CD4-positive, alpha-beta memory T cell (primary cell): ENCODE measurements around the gene CAV1. TPM values are rescaled to one million over a fixed set of nuclear protein-coding genes. Genes with fewer than 3 reads are reported as not detected.

Source experiments
- CTCF ChIA-PET: fragments of 350-600 bp; sonication (Branson Sonifier 250); formaldehyde crosslinking; loops from one replicate; lab custom pipeline; 2021; ENCODE audit warnings: inconsistent platforms; ENCODE audit not compliant: partially characterized antibody; lab: Charles Lee
- POLR2A ChIA-PET: fragments of 350-600 bp; sonication (Branson Sonifier 250); formaldehyde crosslinking; loops from one replicate; lab custom pipeline; 2021; ENCODE audit not compliant: partially characterized antibody; lab: Charles Lee
- DNase-seq, 5 donors: peaks; one replicate each; pipeline versions ENCODE4 v3.0.0 to v3.0.0-alpha.2; 2020 to 2022; ENCODE audit warnings: mixed read lengths in 1 of 5
- H3K27ac ChIP-seq: one replicate; pipeline ENCODE4 v1.7.0; 2013; ENCODE audit warnings: low read depth, low read length
- H3K27me3 ChIP-seq: 2 replicates; pipeline ENCODE4 v1.7.0; 2013; ENCODE audit warnings: mild to moderate bottlenecking, low read length, moderate library complexity; ENCODE audit not compliant: insufficient read depth
- H3K36me3 ChIP-seq: 2 replicates; pipeline ENCODE4 v1.7.0; 2013; ENCODE audit warnings: mild to moderate bottlenecking, low read length, moderate library complexity; ENCODE audit not compliant: insufficient read depth
- H3K4me1 ChIP-seq: 2 replicates; pipeline ENCODE4 v1.7.0; 2013; ENCODE audit warnings: mild to moderate bottlenecking, low read length, moderate library complexity; ENCODE audit not compliant: insufficient read depth
- H3K4me3 ChIP-seq, 2 donors: one replicate each; pipeline ENCODE4 v1.7.0; 2013; ENCODE audit warnings: low read length in 2 of 2, mild to moderate bottlenecking in 1 of 2
- H3K9me3 ChIP-seq, 2 donors: one replicate each; pipeline ENCODE4 v1.7.0; 2013; ENCODE audit warnings: low read length in 2 of 2, control low read depth in 1 of 2; ENCODE audit not compliant: control insufficient read depth in 1 of 2
- H3K27ac Mint-ChIP-seq, 7 donors: one replicate each; pipeline ENCODE4 v1.8.0; 2020 to 2021; ENCODE audit warnings: mixed read lengths in 7 of 7, mild to moderate bottlenecking in 6 of 7, inconsistent platforms in 3 of 7, moderate library complexity in 3 of 7
- H3K27me3 Mint-ChIP-seq, 2 donors: one replicate each; pipeline ENCODE4 v1.8.0; 2020 to 2021; ENCODE audit warnings: mixed read lengths in 2 of 2
- H3K36me3 Mint-ChIP-seq, 2 donors: one replicate each; pipeline ENCODE4 v1.8.0; 2020 to 2021; ENCODE audit warnings: mixed read lengths in 2 of 2, inconsistent platforms in 1 of 2, mild to moderate bottlenecking in 1 of 2
- H3K4me1 Mint-ChIP-seq, 4 donors: one replicate each; pipeline ENCODE4 v1.8.0; 2020 to 2021; ENCODE audit warnings: mixed read lengths in 4 of 4, mild to moderate bottlenecking in 1 of 4
- H3K4me3 Mint-ChIP-seq, 8 donors: one replicate each; pipeline ENCODE4 v1.8.0; 2020 to 2021; ENCODE audit warnings: mixed read lengths in 8 of 8, mild to moderate bottlenecking in 7 of 8, moderate library complexity in 6 of 8, inconsistent platforms in 3 of 8
- H3K9me3 Mint-ChIP-seq, 8 donors: one replicate each; pipeline ENCODE4 v1.8.0; 2020 to 2021; ENCODE audit warnings: mixed read lengths in 8 of 8, mild to moderate bottlenecking in 5 of 8, inconsistent platforms in 3 of 8, moderate library complexity in 1 of 8
- intact Hi-C: fragments of 100-400 bp; cut with micrococcal nuclease; formaldehyde crosslinking; loops from one replicate; pipeline ENCODE4 v1.15.1; 2023
- polyA plus RNA-seq, 2 donors: library from polyadenylated mRNA; unstranded; fragments of 300-500 nt; fragmentation: Illumina TruSeq; gene quantifications; one replicate each; pipeline ENCODE4 v1.2.3, GENCODE V29; 2021
- total RNA-seq, 2 experiments: library from RNA; stranded (reverse); gene quantifications; one replicate each; pipeline ENCODE4 v1.2.3, GENCODE V29; 2021

The CAV1 gene
- total and polyA plus RNA-seq, 4 experiments from 2014 or later = not detected

GRCh38 chr7:116505278-116505677 is 19.6 kb upstream of the CAV1 start:
- H3K36me3 ChIP-seq = no peaks in the 10 kb centered on the region
- intact Hi-C loops = no loop called here
- Mint-ChIP-seq H3K27ac (no peak overlapping the region), H3K4me1 (peaks cover 5 to 7% (median 6%) of the 10 kb centered on the region in 4 donors), H3K4me3 (no peak overlapping the region), H3K27me3 (peaks cover 24 to 29% of the 10 kb centered on the region in 2 donors), H3K36me3 (no peaks in the 10 kb centered on the region), H3K9me3 (peaks cover 0 to 6% (median 0%) of the 10 kb centered on the region in 8 donors)
- peaks cover 13% of the 10 kb centered on the region for H3K27me3 ChIP-seq
- H3K27ac ChIP-seq = no peak overlapping the region
- CTCF ChIA-PET = interaction anchor here (1.4 kb wide), 1 partner anchor 21 kb away, joined by 6 read pairs; no protein-coding TSS in a partner anchor
- no peak overlapping the region for H3K4me3 ChIP-seq
- no peaks in the 10 kb centered on the region for H3K9me3 ChIP-seq
- DNase-seq = no peak
- POLR2A ChIA-PET = no interaction called here
- peaks cover 6% of the 10 kb centered on the region for H3K4me1 ChIP-seq

GRCh38 chr7:116505823-116506222 is 19.0 kb upstream of the CAV1 start:
- Histone ChIP-seq H3K4me1 (peaks cover under 1% of the 10 kb centered on the region), H3K4me3 (no peak overlapping the region), H3K27ac (no peak overlapping the region), H3K9me3 (no peaks in the 10 kb centered on the region), H3K27me3 (peaks cover 8% of the 10 kb centered on the region), H3K36me3 (no peaks in the 10 kb centered on the region)
- H3K4me3 Mint-ChIP-seq = no peak overlapping the region
- ChIA-PET POLR2A (no interaction called here), CTCF (no interaction called here)
- peaks cover 0 to 2% (median under 1%) of the 10 kb centered on the region in 4 donors for H3K4me1 Mint-ChIP-seq
- H3K27ac Mint-ChIP-seq = no peak overlapping the region
- DNase-seq = no peak
- H3K36me3 Mint-ChIP-seq = no peaks in the 10 kb centered on the region
- intact Hi-C loops = no loop called here
- H3K9me3 Mint-ChIP-seq = peaks cover 0 to 6% (median 0%) of the 10 kb centered on the region in 8 donors
- peaks cover 18 to 23% of the 10 kb centered on the region in 2 donors for H3K27me3 Mint-ChIP-seq

DNA sequence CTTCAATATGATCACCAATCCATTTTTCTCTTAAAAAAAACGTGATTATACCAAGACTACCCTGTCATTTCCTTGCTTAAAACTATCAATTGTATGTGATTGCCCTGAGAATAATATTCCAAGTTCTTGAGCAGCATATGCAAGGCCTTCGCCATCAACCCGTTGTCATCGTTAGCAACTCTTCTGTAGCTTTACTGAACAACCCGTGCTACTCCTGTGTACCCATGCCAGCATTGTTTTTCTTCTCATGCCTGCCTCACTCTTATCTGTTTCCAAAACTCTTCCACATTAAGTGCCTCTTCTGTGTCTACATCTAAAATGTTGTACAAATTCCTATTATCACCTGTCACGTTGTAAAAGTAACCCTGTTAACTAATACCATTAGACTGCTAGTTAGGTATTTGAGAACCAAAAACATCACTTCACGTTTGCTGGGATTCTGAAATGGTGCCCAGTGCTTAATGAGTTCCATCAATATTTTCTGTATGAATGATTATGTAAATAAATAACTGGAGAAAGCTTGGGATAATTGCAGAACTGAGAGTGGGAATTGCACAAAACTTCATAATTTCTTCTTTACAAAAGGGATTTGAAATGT is 14.8 kb upstream of the CAV1 start:
- ChIA-PET CTCF (interaction anchor here (2.1 kb wide), 1 partner anchor 16 kb away, joined by 9 read pairs; no protein-coding TSS in a partner anchor), POLR2A (no interaction called here)
- Mint-ChIP-seq H3K27ac (no peak overlapping the region), H3K9me3 (no peaks in the 10 kb centered on the region), H3K4me1 (peaks cover 13 to 18% (median 17%) of the 10 kb centered on the region in 4 donors), H3K4me3 (no peak overlapping the region), H3K27me3 (peaks cover 7 to 8% of the 10 kb centered on the region in 2 donors), H3K36me3 (peaks cover 0 to 2% of the 10 kb centered on the region in 2 donors)
- Histone ChIP-seq H3K27me3 (no peaks in the 10 kb centered on the region), H3K4me3 (no peak overlapping the region), H3K27ac (no peak overlapping the region), H3K4me1 (peaks cover 15% of the 10 kb centered on the region), H3K9me3 (no peaks in the 10 kb centered on the region), H3K36me3 (no peaks in the 10 kb centered on the region)
- no peak for DNase-seq
- intact Hi-C loops = loop anchor here (2.0 kb wide), 1 partner anchor 17 kb away; no protein-coding TSS in a partner anchor

GRCh38 chr7:116510795-116511194 is 14.0 kb upstream of the CAV1 start:
- ChIA-PET POLR2A (no interaction called here), CTCF (interaction anchor here (0.8 to 2.1 kb wide), 3 partner anchors 15 to 330 kb away, joined by 3 to 9 read pairs (median 5); no protein-coding TSS in a partner anchor)
- Histone ChIP-seq H3K4me1 (peaks cover 15% of the 10 kb centered on the region), H3K4me3 (no peak overlapping the region), H3K36me3 (no peaks in the 10 kb centered on the region), H3K9me3 (no peaks in the 10 kb centered on the region), H3K27me3 (no peaks in the 10 kb centered on the region), H3K27ac (no peak overlapping the region)
- Mint-ChIP-seq H3K36me3 (peaks cover 0 to 2% of the 10 kb centered on the region in 2 donors), H3K4me3 (peak overlapping the region in 5 of 8 donors; percentile 13 to 54 (median 38)), H3K4me1 (peaks cover 13 to 18% (median 17%) of the 10 kb centered on the region in 4 donors), H3K9me3 (no peaks in the 10 kb centered on the region), H3K27me3 (peaks cover 6 to 10% of the 10 kb centered on the region in 2 donors), H3K27ac (no peak overlapping the region)
- intact Hi-C loops = loop anchor here (2.0 kb wide), 1 partner anchor 16 kb away; no protein-coding TSS in a partner anchor
- no peak for DNase-seq

- H3K27me3 Mint-ChIP-seq = peaks cover 6 to 10% of the 10 kb centered on the region in 2 donors
- peaks cover 15% of the 10 kb centered on the region for H3K4me1 ChIP-seq
- intact Hi-C loops = loop anchor here (2.0 kb wide), 1 partner anchor 15 kb away; no protein-coding TSS in a partner anchor
- H3K27ac ChIP-seq = peak overlapping the region; percentile 38
- peak overlapping the region; percentile 85 to 93 (median 90) for H3K4me3 Mint-ChIP-seq
- no peaks in the 10 kb centered on the region for H3K9me3 Mint-ChIP-seq
- ChIA-PET POLR2A (interaction anchor here (0.7 to 0.9 kb wide), 2 partner anchors 21 to 301 kb away, joined by 3 read pairs; no protein-coding TSS in a partner anchor), CTCF (interaction anchor here (0.8 to 2.1 kb wide), 4 partner anchors 10 to 331 kb away, joined by 3 to 9 read pairs (median 4); no protein-coding TSS in a partner anchor)
- H3K36me3 Mint-ChIP-seq = peaks cover 0 to 2% of the 10 kb centered on the region in 2 donors
- H3K36me3 ChIP-seq = no peaks in the 10 kb centered on the region
- no peaks in the 10 kb centered on the region for H3K9me3 ChIP-seq
- peaks cover 13 to 18% (median 17%) of the 10 kb centered on the region in 4 donors for H3K4me1 Mint-ChIP-seq
- no peaks in the 10 kb centered on the region for H3K27me3 ChIP-seq
- H3K4me3 ChIP-seq = peak overlapping the region; percentile 6 to 67
- peak in 4 of 5 donors; percentile 38 to 52 (median 46) for DNase-seq
- peak overlapping the region; percentile 12 to 94 (median 83) for H3K27ac Mint-ChIP-seq
Observed at GRCh38 chr7:116511552-116512519, 13.0 kb upstream of the CAV1 start.

DNA sequence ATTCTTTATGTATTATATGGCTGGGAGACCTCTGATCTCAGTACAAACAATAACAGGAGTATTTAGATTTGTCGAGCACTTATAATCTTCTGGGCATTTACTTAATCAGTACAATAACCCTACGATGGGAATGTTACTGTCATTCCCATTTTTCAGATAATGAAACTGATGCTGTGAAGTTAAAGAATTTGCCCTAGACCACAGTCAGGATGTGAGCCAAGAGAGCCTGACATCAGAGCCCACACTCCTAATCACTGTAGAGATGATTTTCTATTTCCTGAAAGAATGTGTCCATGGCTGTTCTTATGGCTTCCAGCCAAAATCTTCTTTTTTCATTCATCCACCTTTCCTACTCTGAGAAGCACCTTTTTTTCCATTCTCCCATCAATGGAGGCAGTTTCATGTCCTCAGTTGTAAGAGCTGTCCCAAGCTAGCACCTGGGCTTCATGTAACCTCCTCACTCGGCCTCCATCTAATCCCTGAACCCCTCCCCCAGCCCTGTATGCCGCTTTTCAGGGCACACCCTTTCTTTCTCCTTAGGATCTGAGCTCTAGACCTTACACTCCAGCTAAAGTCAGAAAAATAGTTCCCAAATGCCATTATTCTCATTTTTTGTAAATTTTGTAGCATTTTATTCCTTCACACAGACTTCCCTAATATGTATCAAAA is 12.2 kb upstream of the CAV1 start:
- Mint-ChIP-seq H3K9me3 (no peaks in the 10 kb centered on the region), H3K4me1 (peaks cover 13 to 18% (median 17%) of the 10 kb centered on the region in 4 donors), H3K27ac (peak overlapping the region; percentile 11 to 84 (median 58)), H3K27me3 (peaks cover 7 to 10% of the 10 kb centered on the region in 2 donors), H3K36me3 (peaks cover 0 to 2% of the 10 kb centered on the region in 2 donors), H3K4me3 (peak overlapping the region; percentile 85 to 93 (median 90))
- Histone ChIP-seq H3K4me3 (peak overlapping the region in 1 of 2 donors; percentile 67), H3K4me1 (peaks cover 15% of the 10 kb centered on the region), H3K36me3 (no peaks in the 10 kb centered on the region), H3K27me3 (no peaks in the 10 kb centered on the region), H3K27ac (no peak overlapping the region), H3K9me3 (no peaks in the 10 kb centered on the region)
- CTCF ChIA-PET = interaction anchor here (2.1 kb wide), 1 partner anchor 14 kb away, joined by 9 read pairs; no protein-coding TSS in a partner anchor
- intact Hi-C loops = no loop called here
- DNase-seq = no peak
- POLR2A ChIA-PET = no interaction called here
